Activated T-helper 1 cell treated with anti-CD3 and anti-CD28 coated beads, Interleukin-12 subunit alpha, Interleukin-12 subunit beta, Interleukin-2, Interleukin-4 antibody, amounts not matched to agents 30 ng/mL and 10 ng/mL and 1 ng/mL, durations not matched to agents 14 hours and 24 hours and 36 hours (primary cell): ENCODE results near the gene C17orf107. TPM values are rescaled to one million over a fixed set of nuclear protein-coding genes. Genes with fewer than 3 reads are reported as not detected.

ENCODE experiments used
- DNase-seq: peaks from one replicate; pipeline ENCODE4 v3.0.0; 2021; ENCODE audit warnings: low spot score
- H3K27ac Mint-ChIP-seq: one replicate; pipeline ENCODE4 v1.8.0; 2021; ENCODE audit warnings: mild to moderate bottlenecking, mixed read lengths
- H3K27me3 Mint-ChIP-seq: one replicate; pipeline ENCODE4 v1.8.0; 2022; ENCODE audit warnings: mild to moderate bottlenecking, moderate library complexity, mixed read lengths; ENCODE audit not compliant: insufficient read depth
- H3K36me3 Mint-ChIP-seq: one replicate; pipeline ENCODE4 v1.8.0; 2021; ENCODE audit warnings: low read depth, mixed read lengths
- H3K4me1 Mint-ChIP-seq: one replicate; pipeline ENCODE4 v1.8.0; 2021; ENCODE audit warnings: low read depth, mixed read lengths
- H3K4me3 Mint-ChIP-seq: one replicate; pipeline ENCODE4 v1.8.0; 2021; ENCODE audit warnings: mild to moderate bottlenecking, moderate library complexity, mixed read lengths
- H3K9me3 Mint-ChIP-seq: one replicate; pipeline ENCODE4 v1.8.0; 2021; ENCODE audit warnings: mixed read lengths
- intact Hi-C: fragments of 100-400 bp; cut with micrococcal nuclease; formaldehyde crosslinking; loops from one replicate; pipeline ENCODE4 v1.15.1; 2024
- total RNA-seq: library from RNA; stranded (reverse); gene quantifications from 2 replicates; pipeline ENCODE4 v1.2.3, GENCODE V29; 2022

Gene C17orf107
- total RNA-seq, 1 donor from 2014 or later = 1.3 TPM

DNA sequence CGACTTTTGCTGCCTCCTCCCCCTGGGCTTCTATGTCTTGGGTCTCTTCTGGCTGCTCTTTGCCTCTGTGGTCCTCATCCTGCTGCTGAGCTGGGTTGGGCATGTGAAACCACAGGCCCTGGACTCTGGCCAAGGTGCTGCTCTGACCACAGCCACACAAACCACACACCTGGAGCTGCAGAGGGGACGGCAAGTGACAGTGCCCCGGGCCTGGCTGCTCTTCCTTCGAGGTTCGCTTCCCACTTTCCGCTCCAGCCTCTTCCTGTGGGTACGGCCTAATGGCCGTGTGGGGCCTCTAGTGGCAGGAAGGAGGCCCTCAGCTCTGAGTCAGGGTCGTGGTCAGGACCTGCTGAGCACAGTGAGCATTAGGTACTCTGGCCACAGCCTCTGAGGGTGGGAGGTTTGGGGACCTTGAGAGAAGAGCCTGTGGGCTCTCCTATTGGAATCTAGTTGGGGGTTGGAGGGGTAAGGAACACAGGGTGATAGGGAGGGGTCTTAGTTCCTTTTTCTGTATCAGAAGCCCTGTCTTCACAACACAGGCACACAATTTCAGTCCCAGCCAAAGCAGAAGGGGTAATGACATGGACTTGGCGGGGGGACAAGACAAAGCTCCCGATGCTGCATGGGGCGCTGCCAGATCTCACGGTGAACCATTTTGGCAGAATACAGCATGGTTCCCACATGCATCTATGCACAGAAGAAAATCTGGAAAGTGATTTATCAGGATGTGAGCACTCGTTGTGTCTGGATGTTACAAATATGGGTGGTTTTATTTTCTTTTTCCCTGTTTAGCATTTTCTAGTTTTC is 35.0 kb downstream of the C17orf107 start:
- Mint-ChIP-seq H3K27ac (peak overlapping the region; percentile 63), H3K9me3 (no peaks in the 10 kb centered on the region), H3K4me3 (no peak overlapping the region), H3K4me1 (peaks cover 27% of the 10 kb centered on the region), H3K27me3 (no peaks in the 10 kb centered on the region), H3K36me3 (peaks cover 41% of the 10 kb centered on the region)
- DNase-seq = no peak
- intact Hi-C loops = no loop called here

GRCh38 chr17:4935650-4936049 is 36.3 kb downstream of the C17orf107 start:
- no peaks in the 10 kb centered on the region for H3K9me3 Mint-ChIP-seq
- H3K4me3 Mint-ChIP-seq = no peak overlapping the region
- DNase-seq = no peak
- intact Hi-C loops = no loop called here
- H3K36me3 Mint-ChIP-seq = peaks cover 39% of the 10 kb centered on the region
- H3K4me1 Mint-ChIP-seq = peaks cover 27% of the 10 kb centered on the region
- H3K27ac Mint-ChIP-seq = no peak overlapping the region
- H3K27me3 Mint-ChIP-seq = no peaks in the 10 kb centered on the region

DNA sequence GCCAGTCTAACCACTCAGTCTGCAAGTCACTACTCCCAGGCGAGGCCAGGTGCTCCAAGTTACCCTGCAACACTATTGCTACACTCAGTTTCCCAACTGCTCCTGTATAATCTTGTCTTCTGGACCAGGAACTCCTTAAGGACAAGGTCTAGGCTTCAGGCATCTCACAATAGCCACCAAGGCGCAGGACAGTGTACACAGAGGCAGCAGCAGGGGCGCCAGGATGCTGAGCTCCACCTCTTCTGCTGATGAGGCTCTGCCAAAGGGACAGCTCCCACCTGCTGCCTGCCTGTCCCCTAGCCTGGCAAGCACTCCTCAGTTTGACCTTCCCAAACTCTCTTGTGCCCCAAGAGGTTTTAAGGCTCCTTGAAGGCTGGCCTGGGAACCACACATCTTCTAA is 37.1 kb downstream of the C17orf107 start:
- Mint-ChIP-seq H3K36me3 (peaks cover 36% of the 10 kb centered on the region), H3K4me1 (peaks cover 35% of the 10 kb centered on the region), H3K9me3 (no peaks in the 10 kb centered on the region), H3K4me3 (no peak overlapping the region), H3K27ac (peak overlapping the region; percentile 19), H3K27me3 (no peaks in the 10 kb centered on the region)
- DNase-seq = no peak
- intact Hi-C loops = no loop called here

DNA sequence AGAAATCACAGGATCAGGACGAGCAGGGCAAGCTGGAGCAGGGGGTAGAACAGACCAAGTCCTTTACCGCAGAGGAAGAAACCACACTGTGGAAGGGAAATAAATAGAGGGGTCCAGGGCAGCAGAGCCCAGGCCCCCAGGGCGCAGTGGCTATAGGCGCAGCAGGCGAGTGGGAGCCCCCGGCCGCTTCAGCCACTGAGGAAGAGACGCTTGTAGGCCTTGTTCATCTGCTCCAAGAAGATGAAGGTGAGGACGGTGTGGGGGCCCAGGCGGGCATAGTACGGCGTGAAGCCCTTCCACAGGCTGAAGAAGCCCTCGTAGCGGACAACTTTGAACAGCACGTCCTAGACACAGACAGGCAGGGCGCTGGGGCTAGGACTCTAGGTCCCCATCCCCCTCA is 38.2 kb downstream of the C17orf107 start:
- intact Hi-C loops = no loop called here
- Mint-ChIP-seq H3K4me1 (peaks cover 46% of the 10 kb centered on the region), H3K36me3 (peaks cover 46% of the 10 kb centered on the region), H3K27me3 (no peaks in the 10 kb centered on the region), H3K4me3 (peak overlapping the region; percentile 45), H3K9me3 (no peaks in the 10 kb centered on the region), H3K27ac (no peak overlapping the region)
- DNase-seq = no peak

DNA sequence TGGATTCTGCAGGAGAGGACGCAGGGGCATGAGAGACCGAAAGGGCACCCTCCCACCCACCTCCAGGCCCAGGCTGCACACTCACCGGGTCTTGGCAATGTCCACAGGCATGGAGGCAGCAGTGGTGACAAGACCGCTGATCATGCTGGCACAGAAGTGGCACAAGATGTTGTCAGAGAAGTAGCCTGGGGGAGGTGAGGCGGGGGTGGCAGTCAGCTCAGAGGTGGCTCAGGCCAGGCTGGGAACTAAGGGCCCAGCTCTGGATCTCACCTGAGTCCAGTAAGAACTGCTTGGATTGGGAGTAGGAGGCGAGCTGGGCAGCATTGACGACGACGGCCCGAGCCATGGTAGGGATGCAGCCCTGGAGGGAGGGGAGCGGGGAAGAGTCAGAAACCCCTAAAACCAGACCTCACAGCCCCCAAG is 38.7 kb downstream of the C17orf107 start:
- Mint-ChIP-seq H3K27ac (no peak overlapping the region), H3K36me3 (peaks cover 51% of the 10 kb centered on the region), H3K4me3 (peak overlapping the region; percentile 100), H3K9me3 (no peaks in the 10 kb centered on the region), H3K4me1 (peaks cover 51% of the 10 kb centered on the region), H3K27me3 (no peaks in the 10 kb centered on the region)
- intact Hi-C loops = no loop called here
- no peak for DNase-seq

GRCh38 chr17:4938688-4939545 is 39.6 kb downstream of the C17orf107 start:
- peaks cover 50% of the 10 kb centered on the region for H3K36me3 Mint-ChIP-seq

DNA sequence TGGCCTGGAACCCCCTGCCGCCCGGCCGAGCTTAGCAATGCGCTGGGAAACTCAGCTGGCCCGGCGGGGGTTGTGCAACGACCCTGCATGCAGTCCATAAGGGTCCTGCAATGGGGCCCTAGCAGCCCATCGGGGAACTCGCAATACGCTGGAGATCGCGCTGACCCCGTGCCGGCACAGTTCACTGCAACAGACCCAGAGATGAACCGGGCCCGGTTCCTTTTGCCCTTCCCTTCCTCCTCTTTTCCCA is 40.1 kb downstream of the C17orf107 start:
- DNase-seq = no peak
- Mint-ChIP-seq H3K4me3 (peak overlapping the region; percentile 100), H3K9me3 (no peaks in the 10 kb centered on the region), H3K27me3 (no peaks in the 10 kb centered on the region), H3K27ac (peak overlapping the region; percentile 87), H3K36me3 (peaks cover 50% of the 10 kb centered on the region), H3K4me1 (peaks cover 54% of the 10 kb centered on the region)
- intact Hi-C loops = no loop called here

More at GRCh38 chr17:4938688-4939545, 39.6 kb downstream of the C17orf107 start:
- Mint-ChIP-seq H3K27me3 (no peaks in the 10 kb centered on the region), H3K9me3 (no peaks in the 10 kb centered on the region), H3K27ac (peak overlapping the region; percentile 87), H3K4me1 (peaks cover 54% of the 10 kb centered on the region), H3K4me3 (peak overlapping the region; percentile 100)
- intact Hi-C loops = no loop called here
- no peak for DNase-seq

GRCh38 chr17:4939796-4940554 is 40.6 kb downstream of the C17orf107 start, which contains the start of the genes RNF167 and SLC25A11:
Gene RNF167, plus strand, starts transcription at chr17:4940268. Its CDS starts 642 bp downstream, at chr17:4940910.
Gene SLC25A11, minus strand, starts transcription at chr17:4940046. Its CDS starts 136 bp downstream, at chr17:4939910.
- intact Hi-C loops = loop anchor here (1.0 to 5.0 kb wide), 9 partner anchors 8 to 573 kb away; partner anchors contain the start of genes C17orf107, INCA1, KIF1C and MED11
- Mint-ChIP-seq H3K27me3 (no peaks in the 10 kb centered on the region), H3K9me3 (no peaks in the 10 kb centered on the region), H3K36me3 (peaks cover 54% of the 10 kb centered on the region), H3K27ac (peak within 1 kb of the TSS; percentile 94), H3K4me1 (peaks cover 56% of the 10 kb centered on the region), H3K4me3 (peak within 1 kb of the TSS; percentile 100)
- peak; percentile 98 for DNase-seq

GRCh38 chr17:4940555-4941318 is 41.4 kb downstream of the C17orf107 start:
- intact Hi-C loops = loop anchor here (1.0 to 5.0 kb wide), 9 partner anchors 8 to 573 kb away; partner anchors contain the start of genes C17orf107, INCA1, KIF1C and MED11
- Mint-ChIP-seq H3K36me3 (peaks cover 62% of the 10 kb centered on the region), H3K27ac (peak overlapping the region; percentile 94), H3K27me3 (no peaks in the 10 kb centered on the region), H3K4me1 (peaks cover 63% of the 10 kb centered on the region), H3K4me3 (peak overlapping the region; percentile 100), H3K9me3 (no peaks in the 10 kb centered on the region)
- DNase-seq = peak; percentile 56

DNA sequence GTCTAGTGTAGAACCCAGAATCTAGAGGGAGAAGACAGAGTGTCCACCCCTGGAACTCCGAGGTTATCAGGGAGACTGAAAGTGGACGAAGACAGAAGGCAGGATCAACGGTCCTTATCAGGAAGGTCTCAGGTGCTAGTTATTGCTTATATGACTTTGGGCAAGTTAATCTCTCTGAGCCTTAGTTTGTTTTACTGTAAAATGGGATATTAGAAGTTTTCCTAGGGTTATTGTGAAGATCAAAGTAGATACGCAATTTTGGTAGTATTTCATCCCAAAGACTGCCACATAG is 41.9 kb downstream of the C17orf107 start:
- no peak for DNase-seq
- intact Hi-C loops = loop anchor here (2.0 to 5.0 kb wide), 3 partner anchors 56 to 574 kb away; partner anchors contain the start of genes INCA1, KIF1C, MED11 and UBE2G1
- Mint-ChIP-seq H3K27me3 (no peaks in the 10 kb centered on the region), H3K9me3 (no peaks in the 10 kb centered on the region), H3K27ac (peak overlapping the region; percentile 94), H3K4me1 (peaks cover 63% of the 10 kb centered on the region), H3K4me3 (peak overlapping the region; percentile 100), H3K36me3 (peaks cover 63% of the 10 kb centered on the region)

DNA sequence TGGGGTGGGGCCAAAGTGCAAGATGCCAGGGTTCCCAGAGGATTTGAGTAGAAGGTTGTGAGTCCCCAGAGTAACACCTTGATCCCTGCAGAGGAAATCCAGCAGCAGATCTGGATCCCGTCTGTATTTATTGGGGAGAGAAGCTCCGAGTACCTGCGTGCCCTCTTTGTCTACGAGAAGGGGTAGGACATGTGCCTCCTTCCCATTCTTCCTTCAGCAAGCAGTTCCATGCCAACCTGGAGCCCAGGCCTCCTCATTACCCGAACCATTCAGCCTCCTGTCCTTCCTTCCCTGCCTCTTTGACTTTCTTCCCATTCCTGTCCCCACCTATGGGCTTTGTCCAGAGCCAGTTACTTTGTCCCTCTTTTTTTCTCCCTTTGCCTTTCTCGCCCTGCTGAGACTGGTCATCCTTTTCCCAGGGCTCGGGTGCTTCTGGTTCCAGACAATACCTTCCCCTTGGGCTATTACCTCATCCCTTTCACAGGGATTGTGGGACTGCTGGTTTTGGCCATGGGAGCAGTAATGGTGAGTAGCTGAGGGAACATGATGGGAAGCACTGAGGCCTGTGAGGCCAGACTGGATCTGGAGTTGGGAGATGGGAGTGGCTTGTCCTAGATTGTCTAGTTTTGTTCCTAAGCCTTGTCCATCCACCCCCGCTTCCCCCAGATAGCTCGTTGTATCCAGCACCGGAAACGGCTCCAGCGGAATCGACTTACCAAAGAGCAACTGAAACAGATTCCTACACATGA is 43.6 kb downstream of the C17orf107 start:
- no peak for DNase-seq
- H3K36me3 Mint-ChIP-seq = peaks cover 69% of the 10 kb centered on the region
- H3K27me3 Mint-ChIP-seq = peaks cover 2% of the 10 kb centered on the region
- H3K4me3 Mint-ChIP-seq = peak overlapping the region; percentile 100
- intact Hi-C loops = loop anchor here (5.0 kb wide), 1 partner anchor 576 kb away; the partner anchor contains the start of gene UBE2G1
- peaks cover 70% of the 10 kb centered on the region for H3K4me1 Mint-ChIP-seq
- peak overlapping the region; percentile 53 for H3K27ac Mint-ChIP-seq
- H3K9me3 Mint-ChIP-seq = no peaks in the 10 kb centered on the region
